NCI-H146 treated with DMSO at 0.1 percent for 48 hours (cell line): Measurements from ENCODE around the gene RGP1.
A peak's percentile ranks its signal among the peaks of the same experiment; 100 is the strongest.

Source experiments
- DNase-seq: peaks from one replicate; lab custom pipeline; 2025; ENCODE audit not compliant: unreplicated experiment; lab: John Stamatoyannopoulos, UW

Gene RGP1, protein sequence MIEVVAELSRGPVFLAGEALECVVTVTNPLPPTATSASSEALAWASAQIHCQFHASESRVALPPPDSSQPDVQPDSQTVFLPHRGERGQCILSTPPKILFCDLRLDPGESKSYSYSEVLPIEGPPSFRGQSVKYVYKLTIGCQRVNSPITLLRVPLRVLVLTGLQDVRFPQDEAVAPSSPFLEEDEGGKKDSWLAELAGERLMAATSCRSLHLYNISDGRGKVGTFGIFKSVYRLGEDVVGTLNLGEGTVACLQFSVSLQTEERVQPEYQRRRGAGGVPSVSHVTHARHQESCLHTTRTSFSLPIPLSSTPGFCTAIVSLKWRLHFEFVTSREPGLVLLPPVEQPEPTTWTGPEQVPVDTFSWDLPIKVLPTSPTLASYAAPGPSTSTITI

DNA sequence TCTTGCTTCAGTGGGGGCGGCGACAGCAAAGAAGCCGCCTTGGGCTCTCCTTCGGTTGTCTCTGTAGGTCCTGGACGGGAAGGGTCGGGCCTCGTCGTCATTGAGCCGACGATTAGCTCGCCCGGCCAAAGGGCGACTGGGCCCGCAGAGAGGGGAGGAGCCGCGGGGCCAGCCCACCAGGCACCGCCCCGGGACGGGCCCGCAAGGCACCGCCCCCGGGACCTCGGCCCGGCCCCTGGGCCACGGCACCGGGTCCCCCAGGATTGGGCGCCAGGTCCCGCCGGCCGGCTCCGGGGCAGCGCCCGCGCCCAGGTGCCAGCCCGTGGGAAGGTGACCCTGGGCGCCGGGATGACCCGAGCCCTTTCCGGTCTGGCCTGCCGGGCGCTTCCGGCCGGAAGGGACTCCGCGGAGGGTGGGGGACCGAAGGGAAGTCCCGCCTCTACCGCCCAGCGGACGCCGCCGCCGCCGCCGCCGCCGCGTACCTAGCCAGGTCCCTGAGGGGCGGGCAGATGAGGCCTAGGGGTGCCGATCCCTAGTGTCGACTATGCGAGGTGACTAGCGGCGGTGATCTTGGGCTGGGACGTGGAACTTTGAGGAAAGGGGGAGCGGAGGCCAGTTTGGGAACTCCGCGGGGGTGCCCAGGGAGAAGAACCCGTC lies at the start of gene RGP1, which contains the start of gene GBA2:
RGP1 (plus strand) TSS at position 430 of the 657 bp plus-strand sequence. CDS start 469 bp downstream, outside the sequence.
GBA2 (minus strand) TSS at position 371 of the 657 bp plus-strand sequence. CDS start 524 bp downstream, outside the sequence.
- DNase-seq: peak; percentile 55

DNA sequence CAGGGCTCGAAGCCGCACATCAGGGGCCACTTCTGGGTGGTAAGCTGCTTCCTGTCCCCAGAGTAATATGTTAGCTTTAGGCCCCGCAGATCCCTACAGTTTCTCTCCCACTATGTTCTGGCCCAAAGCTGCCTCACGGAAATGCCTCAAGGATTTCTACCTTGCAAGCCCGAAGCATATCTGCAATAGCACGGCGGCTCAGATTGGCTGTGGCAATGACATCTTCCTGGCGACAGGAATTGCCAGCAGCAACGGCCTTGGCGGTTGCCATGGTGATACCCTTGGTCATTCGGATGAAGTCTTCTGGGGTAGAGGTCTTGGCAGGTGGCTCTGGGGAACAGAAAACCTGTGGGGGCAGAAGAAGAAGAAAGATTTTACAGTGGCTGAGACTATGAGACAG lies 49.1 kb upstream of the RGP1 start:
- no peak for DNase-seq

DNA sequence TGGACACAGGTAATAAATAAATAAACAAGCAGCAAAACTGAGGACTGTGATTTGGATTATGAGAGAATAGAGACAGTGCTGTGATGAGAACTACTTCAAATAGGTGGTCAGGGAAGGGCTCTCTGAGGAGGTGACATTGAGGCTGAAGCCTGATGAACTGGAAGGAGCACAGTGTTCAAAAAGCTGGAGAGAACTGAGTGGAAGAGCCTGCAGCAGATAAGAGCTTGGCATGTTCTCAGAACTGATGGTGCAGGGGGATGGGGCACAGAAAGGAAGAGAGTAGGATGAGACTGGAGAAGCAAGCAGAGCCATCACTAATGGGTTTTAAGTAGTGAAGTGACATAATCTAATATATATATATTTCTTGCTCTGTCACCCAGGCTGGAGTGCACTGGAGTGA lies 48.1 kb upstream of the RGP1 start:
- no peak for DNase-seq

DNA sequence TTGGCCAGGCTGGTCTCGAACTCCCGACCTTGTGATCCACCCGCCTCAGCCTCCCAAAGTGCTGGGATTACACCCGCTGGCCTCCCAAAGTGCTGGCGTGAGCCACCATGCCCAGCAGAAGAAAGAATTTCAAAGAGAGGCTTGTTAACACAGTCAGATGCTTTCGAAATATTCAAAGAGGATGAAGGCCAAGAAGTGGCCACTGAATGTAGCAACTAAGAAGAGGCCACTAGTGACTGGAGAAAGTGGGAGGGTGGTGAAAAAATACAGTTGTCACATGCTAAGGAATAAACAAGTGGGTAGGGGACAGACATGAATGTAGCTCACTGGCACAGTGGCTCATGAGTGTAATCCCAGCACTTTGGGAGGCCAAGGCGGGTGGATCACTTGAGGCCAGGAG lies 46.4 kb upstream of the RGP1 start:
- no peak for DNase-seq

DNA sequence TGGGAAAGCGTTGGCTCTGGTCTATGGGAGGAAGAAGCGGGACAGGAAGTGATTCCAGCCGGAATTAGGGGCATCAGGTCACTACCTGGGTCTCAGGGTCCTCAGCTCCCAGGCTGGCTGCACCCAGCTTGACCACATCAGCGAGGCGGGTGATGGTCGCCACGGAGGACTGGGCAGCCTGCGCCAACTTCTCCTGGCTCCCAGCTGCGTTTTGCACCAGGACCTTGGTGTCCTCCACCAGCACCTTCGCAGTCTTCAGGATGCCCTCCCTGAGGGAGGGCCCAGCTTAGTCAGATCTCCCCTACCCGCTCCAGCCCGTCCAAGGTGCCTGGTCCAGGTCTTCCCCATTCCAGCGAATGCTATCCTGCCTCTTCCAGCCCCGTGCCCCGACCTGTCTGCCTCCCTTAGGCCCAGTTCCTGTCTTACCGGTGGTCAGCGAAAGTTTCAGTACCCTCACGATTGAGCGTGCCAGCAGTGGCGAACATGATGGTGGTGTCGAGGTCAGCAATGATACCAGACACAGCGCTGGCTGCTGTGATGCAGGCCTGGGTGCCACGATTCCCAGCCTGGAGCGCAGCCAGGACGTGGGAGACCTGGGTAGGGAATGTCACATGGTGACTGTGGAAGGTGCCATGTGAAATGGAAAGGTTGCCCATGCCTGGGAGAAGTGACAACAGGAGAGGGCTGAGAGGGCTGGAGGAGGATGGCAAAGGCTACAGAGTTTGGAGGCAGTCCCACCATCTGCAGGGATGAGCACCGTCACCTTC lies 45.0 kb upstream of the RGP1 start:
- no peak for DNase-seq

DNA sequence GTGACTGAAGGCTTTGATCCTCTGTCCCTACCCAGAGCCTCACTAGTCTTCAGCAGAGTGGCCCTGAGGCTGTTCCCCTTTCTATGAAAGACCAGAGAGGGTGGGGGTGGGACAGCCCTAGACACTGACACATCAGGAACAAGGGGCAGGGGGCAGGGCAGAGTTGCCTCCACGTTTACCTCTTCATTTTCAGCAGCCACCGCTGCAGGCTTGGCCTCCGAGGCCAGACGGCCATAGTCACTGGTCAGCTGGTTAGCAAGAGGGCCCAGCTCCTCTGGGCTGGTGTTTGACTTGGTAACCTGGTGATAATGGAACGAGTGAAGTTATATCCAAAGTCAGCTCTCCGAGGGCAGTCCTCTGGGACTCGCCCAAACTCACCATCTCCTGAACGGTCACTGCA lies 43.7 kb upstream of the RGP1 start:
- DNase-seq: no peak

DNA sequence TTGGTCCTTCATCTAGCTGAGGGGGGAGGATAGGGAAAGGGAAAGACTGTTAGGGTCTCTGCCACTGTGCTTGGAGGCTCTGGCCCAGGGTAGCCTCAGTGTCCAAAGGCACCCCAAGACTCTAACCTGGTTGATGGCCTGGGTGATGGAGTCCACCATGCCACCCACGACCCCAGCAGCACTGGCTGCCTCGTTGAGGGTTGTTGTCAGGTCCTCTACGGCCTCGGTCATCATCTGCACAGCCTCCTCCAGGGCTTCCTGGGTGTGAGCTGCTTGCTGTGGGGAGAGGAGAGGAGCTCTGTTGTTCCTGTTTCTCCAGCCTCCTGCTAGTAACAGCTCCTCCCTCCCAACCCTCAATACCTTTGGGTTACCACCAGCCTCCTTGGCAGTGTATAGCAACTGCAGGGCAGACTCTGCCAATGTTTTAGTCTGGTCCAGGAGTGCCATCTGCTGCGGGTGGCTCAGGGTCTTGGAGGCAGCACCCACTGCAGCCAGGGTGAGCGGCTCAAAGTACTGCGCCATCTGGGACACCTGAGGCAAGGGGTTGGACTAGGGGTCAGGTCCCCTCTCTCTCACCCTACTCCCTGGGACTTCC lies 43.2 kb upstream of the RGP1 start:
- DNase-seq: no peak

DNA sequence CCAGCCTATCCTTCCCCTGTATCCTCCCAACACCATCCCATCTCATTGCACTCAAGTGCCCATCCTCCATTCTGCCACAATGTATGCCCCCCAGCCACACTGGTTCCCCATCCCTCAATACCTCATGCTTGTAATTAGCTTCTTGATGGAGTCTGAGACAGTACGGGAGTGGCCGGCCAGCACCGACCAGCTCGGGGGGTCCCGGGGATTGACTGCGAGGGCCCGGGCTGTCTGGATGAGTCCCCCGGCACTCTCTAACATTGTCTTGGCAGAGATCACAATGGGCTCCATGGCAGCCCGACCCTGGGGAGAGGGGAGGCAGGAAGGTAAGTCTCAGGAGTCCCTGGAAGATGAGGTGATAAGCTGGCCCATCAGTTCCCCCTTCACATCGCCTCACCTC lies 42.1 kb upstream of the RGP1 start:
- no peak for DNase-seq

DNA sequence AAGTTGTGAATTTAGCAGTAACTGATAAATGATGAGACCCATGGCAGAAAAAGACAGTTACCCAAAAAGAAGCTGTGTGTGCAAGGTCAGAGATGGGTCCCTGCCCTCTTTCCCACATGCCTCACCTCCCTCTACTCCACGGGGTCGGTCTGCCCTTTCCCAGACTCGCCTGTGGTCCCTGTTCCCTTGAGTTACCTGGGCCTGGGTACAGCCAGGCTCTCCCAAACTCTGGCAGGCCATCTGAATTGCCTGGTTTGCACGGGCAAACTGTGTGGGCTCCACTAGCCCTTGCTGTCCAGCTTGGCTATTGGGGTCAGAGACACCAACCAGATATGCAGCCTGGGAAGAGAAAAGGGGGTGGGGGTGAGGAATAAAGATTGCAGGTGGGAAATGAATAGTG lies 40.9 kb upstream of the RGP1 start:
- DNase-seq: no peak

DNA sequence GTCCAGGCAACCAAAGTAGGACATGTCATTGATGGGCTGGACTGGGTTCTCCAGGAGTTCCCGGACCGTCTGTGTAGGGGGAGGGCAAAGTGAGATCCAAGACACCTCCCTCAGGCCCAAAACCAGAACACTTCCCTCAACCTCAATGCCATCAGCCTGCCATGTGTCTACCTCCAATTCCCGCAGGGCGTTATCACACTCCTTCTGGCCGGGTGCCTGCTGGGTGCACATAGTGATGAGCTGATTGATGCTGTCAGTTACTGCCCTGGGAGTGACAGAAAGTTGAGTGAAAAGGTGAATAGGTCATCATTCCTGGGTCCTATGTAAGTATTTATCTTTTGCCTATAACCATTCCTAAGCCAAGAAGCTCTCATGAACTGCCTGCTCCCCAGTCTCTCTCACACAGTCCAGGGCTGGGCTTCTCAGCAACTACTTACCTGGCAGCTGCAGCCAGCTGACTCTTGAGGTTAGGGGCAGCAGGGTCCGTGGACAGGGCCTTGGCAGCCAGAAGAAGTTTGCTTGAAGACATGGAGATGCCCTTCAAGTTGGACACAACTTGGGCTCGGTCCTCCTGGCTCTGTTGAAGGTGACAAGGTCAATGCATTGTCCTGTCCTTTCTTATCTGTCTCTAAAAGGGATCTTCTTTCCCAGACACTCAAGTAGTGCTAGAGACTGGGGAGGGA lies 38.1 kb upstream of the RGP1 start:
- DNase-seq: no peak

DNA sequence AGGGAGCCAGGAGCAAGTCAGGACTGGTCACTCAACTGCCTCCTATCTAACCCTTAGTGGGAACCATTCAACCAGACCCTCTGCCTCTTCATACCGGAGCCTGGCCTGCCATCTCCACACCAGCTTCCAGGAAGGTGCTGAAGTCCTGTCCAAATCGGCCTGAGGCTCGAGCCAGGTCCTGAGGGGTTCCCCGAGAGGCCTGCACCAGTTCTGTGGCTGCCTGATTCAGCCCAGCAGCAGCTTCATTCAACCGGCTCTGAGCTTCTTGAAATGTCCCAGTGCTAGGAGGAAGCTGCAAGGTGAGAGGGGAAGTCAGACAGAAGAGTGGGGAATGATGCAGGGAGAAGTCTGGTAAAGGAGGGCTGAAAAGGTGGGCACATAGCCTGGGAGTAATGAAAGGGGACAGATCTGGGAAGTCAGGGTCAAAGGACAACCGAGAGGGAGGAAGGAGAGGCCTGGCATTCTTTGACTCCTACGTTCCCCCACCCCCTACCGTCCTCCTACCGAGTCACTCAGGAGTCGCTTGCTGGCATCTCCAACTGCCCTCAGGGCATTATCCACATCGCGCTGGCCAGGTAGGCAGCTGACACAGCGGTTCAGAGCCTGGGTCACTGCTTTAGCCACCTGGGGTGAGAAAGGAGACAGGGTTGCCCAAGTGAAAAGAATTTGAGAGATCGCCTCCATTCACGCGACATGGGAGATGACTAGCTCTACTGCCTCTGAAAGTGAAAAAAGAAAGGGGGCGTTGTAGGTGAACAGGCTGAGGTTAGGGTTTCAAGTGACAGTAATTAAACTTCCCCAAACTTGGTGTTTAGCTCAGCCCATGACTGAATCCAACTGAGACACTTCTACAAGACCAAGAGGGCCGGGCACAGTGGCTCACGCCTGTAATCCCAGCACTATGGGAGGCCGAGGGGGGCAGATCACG lies 37.3 kb upstream of the RGP1 start:
- DNase-seq: no peak

DNA sequence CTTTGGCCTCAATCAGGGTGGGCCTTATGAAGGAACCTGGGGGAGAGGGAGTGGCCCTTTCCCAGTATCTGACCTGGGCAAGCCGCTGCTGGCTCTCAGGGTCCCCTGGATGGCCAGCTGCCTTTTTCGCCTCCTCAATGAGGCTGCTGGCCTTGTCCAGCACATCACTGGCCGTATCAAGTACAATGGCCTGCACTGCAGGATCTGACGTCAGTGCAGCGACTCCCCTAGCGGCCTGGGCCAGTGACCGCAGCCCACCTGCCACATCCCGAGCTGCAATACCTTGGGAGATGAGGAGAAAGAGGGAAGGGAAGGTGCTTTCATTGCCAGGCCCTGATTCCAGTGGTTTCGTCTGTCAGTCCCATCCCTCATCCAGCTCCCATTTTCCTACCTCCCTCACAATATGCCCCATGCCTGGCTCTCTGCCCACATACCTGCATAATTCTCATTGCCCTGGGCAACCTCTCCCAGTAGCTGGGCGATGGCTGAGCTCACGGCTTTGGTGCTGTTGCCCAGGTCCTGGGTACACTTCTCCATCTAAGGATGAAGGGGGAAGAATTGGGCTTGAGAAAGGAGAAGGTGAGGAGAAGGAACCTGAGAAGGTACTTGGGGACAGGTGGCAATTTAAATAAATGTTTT lies 36.2 kb upstream of the RGP1 start:
- no peak for DNase-seq

DNA sequence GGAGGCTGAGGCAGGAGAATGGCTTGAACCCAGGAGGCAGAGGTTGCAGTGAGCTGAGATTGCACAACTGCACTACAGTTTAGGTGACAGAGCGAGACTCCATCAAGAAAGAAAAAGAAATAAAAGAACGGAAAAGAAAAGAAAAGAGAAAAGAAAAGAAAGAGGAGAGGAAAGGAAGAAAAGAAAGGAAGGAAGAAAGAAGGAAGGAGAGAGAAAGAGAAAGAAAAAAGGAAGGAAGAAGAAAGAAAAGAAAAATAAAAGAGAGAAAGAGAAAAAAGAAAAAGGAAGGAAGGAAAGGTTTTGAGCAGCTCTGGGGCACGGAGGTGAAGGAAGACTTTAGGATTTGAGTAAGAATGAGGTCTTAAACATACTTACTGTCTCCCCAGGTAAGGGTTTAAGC lies 35.5 kb upstream of the RGP1 start:
- no peak for DNase-seq

DNA sequence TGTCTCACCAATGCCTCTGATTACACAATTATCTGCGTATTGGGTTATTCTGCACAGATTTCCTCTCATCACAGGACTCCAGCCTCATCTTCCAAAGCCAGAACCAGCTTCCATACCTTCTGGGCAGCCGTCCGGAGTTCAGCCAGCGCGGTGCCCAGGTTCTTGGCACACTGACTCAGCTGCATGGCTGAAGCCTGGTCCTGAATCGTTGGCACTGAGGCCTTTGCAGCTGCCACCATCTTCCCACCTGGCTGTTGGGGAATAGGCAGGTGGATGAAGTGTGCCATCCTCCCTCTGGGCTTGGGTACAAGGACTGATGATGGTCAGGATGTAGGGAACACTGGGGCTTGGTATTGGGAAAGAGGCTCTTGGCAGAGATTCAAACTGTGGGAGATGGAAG lies 35.0 kb upstream of the RGP1 start:
- DNase-seq: no peak

DNA sequence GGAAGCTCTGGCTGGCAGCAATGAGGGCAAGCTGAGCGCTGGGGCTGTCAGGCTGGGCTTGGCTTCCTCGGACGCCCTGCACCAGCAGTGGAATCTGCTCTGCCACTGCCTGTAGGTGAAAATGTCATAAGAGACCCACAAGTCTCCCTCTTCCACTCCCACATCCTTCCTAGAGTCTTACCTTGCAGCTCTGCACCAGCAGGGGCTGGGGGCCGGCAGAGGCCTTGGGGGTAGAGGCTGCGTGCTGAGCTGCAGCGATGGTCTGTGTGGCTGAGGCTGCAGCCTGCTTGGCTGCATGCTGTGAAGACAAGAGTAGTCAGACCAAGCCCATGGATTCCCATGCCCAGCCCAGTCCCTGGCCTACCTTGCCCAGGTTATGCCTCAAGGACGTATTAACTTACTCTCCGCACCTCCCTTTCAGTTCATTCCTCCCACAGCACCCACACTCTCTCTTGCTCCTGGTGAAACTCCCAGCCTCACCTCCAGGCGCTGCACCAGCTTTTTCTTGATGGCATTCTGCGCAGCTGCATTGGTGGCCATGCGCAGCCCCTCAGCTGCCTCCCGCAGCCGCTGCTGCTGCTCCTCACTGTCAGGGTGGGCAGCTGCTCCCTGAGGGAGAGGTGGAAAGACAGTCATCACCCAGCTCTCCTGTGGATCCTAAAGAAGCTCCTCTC lies 34.4 kb upstream of the RGP1 start:
- no peak for DNase-seq

DNA sequence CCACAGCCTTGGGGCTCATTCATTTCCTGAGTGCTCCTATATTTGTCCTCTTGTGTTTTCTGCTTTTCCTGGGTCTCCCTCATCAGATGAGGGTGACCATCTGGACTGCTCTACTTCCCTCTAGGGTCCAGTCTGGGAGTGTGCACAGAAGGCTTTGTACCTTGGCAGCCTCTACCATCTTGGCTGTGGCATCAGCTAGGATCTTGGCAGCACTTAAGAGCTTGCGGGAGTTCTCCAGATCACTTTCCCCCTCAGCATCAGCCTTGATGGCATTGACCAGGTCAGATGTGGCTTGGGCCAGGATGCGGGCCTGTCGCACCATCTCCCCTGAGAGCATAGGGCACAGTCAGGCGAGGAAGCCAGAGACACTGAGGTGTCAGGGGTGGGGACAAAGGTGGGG lies 32.9 kb upstream of the RGP1 start:
- no peak for DNase-seq

DNA sequence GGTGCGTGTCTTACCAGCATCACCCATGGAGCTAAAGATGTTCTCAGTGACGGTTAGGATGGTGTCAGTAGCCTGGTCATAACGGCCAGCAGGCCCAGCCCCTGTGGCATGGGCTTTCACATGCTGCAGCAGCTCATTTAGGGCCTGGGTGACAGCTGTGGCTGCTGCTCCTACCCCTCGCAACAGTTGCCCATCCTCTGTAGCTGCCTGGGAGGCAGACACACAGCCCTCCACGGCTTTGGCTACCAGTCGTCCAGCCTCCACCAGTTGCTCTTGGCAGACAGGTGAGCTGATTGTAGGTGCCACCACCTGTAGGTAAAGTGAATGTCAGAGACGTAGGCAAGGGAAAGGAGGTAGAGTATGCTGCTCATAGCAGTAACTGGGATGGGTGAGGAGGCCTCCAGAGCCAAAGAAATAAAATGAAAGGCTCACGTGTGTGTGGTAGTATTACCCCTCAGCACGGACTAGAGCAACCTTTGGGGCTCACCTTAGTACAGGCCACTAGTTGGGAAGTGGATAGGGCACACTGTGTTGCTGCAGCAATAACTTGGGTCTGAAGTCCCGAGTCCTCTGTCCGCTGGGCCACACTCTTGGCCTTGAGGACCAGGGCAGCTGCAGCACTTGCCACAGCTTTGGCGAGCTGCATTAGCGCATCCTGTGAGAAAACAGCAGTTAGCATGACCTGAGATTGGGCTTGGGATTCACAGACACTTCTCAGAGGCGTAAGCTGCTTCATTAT lies 31.8 kb upstream of the RGP1 start:
- DNase-seq: no peak
